Measurements from ENCODE around the gene PFKFB3. TPM values are rescaled to one million over a fixed set of nuclear protein-coding genes. Genes with fewer than 3 reads are reported as not detected.
A peak's percentile ranks its signal among the peaks of the same experiment; 100 is the strongest.
"Not testable (repeated sequence)": the region's sequence is repeated elsewhere in the genome, so short reads cannot be mapped to it uniquely, and the experiment has no call there.

The PFKFB3 gene
- total and polyA plus RNA-seq, 9 of the 15 experiments (the other 6 are each of a cell fraction or from before 2014, with no cell fraction given) = 0.46 to 21.6 (median 7.8) TPM

- no peak overlapping the region for H3K9ac ChIP-seq (ENCODE audit: insufficient read depth in 1 of 2, low read depth in 2 of 2, low read length in 2 of 2)
- ChIA-PET CTCF (ENCODE audit: low intra/inter-chr PET ratio) (no interaction called here), POLR2A (interaction anchor here (0.6 kb wide), 1 partner anchor 95 kb away, joined by 3 read pairs; no protein-coding TSS in a partner anchor)
- BruUV-seq (replicated peaks) = no TSS peak
- H3K27ac ChIP-seq (ENCODE audit: extremely low read depth, low read depth, low read length) = no peak overlapping the region
- H3K79me2 ChIP-seq (ENCODE audit: control insufficient read depth, insufficient read depth, low read length) = peaks cover 4% of the 10 kb centered on the region; the same call in 2 of the 3 replicates
- H2AFZ ChIP-seq (ENCODE audit: low read depth, low read length) = no peak overlapping the region
- H3K27me3 ChIP-seq (ENCODE audit: control insufficient read depth in 2 of 2, insufficient read depth in 2 of 2, low read length in 2 of 2) = no peaks in the 10 kb centered on the region
- in situ Hi-C loops (cut with MboI) = no loop called here
- ATAC-seq (no peak), FAIRE-seq (no peak), DNase-seq (ENCODE audit: extremely low read depth in 1 of 4, low spot score in 3 of 4) (no peak)
- H3K4me3 ChIP-seq = no peak overlapping the region
- H3K9me1 ChIP-seq (ENCODE audit: control insufficient read depth, insufficient read depth, low read length) = peaks cover 3% of the 10 kb centered on the region
- no peaks in the 10 kb centered on the region for H3K36me3 ChIP-seq (ENCODE audit: control insufficient read depth, insufficient read depth, low read length)
- peaks cover 3 to 8% of the 10 kb centered on the region in 2 experiments; a peak in 4 of 5 replicates for H3K4me1 ChIP-seq (replicated peaks in 1 of 2; ENCODE audit: control insufficient read depth in 2 of 2, insufficient read depth in 2 of 2, low read length in 2 of 2)
- H3K9me3 ChIP-seq (replicated peaks; ENCODE audit: control insufficient read depth, insufficient read depth, low read depth, low read length) = no peaks in the 10 kb centered on the region
- H3K4me2 ChIP-seq (ENCODE audit: insufficient read depth, low read length) = no peak overlapping the region
- intact Hi-C loops (cut with micrococcal nuclease) = no loop called here
- H4K20me1 ChIP-seq (replicated peaks; ENCODE audit: control insufficient read depth, insufficient read depth, low read length) = peaks cover 13% of the 10 kb centered on the region; the same call in 1 of the 2 replicates
- TF ChIP-seq BHLHE40 (IDR thresholded peaks at IDR 0.05; ENCODE audit: low read length) (peak; percentile 64), CLOCK (CRISPR knock-in tag; IDR thresholded peaks at IDR 0.05; ENCODE audit: borderline replicate concordance) (no peak)
- WGBS (ENCODE audit: insufficient coverage, low coverage, missing lambda C conversion rate) = 68% methylated on average over 5 of the region's 9 CpGs
Observed at GRCh38 chr10:6195846-6196245, 6.9 kb upstream of the PFKFB3 start.

- FAIRE-seq; CTCF ChIA-PET (ENCODE audit: low intra/inter-chr PET ratio); H2AFZ ChIP-seq (ENCODE audit: low read depth, low read length); H3K79me2 ChIP-seq (ENCODE audit: control insufficient read depth, insufficient read depth, low read length); H3K27me3 ChIP-seq (ENCODE audit: control insufficient read depth in 2 of 2, insufficient read depth in 2 of 2, low read length in 2 of 2); H3K36me3 ChIP-seq (ENCODE audit: control insufficient read depth, insufficient read depth, low read length); H3K4me3 ChIP-seq; H3K4me2 ChIP-seq (ENCODE audit: insufficient read depth, low read length); H3K9ac ChIP-seq (ENCODE audit: insufficient read depth in 1 of 2, low read depth in 2 of 2, low read length in 2 of 2); H3K9me3 ChIP-seq (replicated peaks; ENCODE audit: control insufficient read depth, insufficient read depth, low read depth, low read length); intact Hi-C loops (cut with micrococcal nuclease); in situ Hi-C loops (cut with MboI); BruUV-seq (replicated peaks); H3K9me1 ChIP-seq (ENCODE audit: control insufficient read depth, insufficient read depth, low read length); H3K27ac ChIP-seq (ENCODE audit: extremely low read depth, low read depth, low read length): not testable (repeated sequence)
- peak in 1 of 4 experiments; percentile 27 for DNase-seq (ENCODE audit: extremely low read depth in 1 of 4, low spot score in 3 of 4)
- peak; percentile 32 for ATAC-seq
- WGBS (ENCODE audit: insufficient coverage, low coverage, missing lambda C conversion rate) = 28% methylated on average over 5 of the region's 6 CpGs
- H4K20me1 ChIP-seq (replicated peaks; ENCODE audit: control insufficient read depth, insufficient read depth, low read length) = peaks cover 10% of the 10 kb centered on the region; the same call in 1 of the 2 replicates
- H3K4me1 ChIP-seq (replicated peaks in 1 of 2; ENCODE audit: control insufficient read depth in 2 of 2, insufficient read depth in 2 of 2, low read length in 2 of 2) = peaks cover 8 to 10% of the 10 kb centered on the region in 2 experiments; a peak in 4 of 5 replicates
- TF ChIP-seq ZNF121 (CRISPR knock-in tag; conservative IDR thresholded peaks at IDR 0.05) = 0 out of 2 replicates have a peak, but pooled peaks have one; percentile 14
- peak; percentile 35; the same call in 1 of the 2 replicates for TF ChIP-seq CBFA2T3 (IDR thresholded peaks at IDR 0.05)
- TF ChIP-seq TFAP4 (CRISPR knock-in tag; IDR thresholded peaks at IDR 0.05; ENCODE audit: borderline replicate concordance) = peak; percentile 15; the same call in 1 of the 2 replicates
- TF ChIP-seq KDM1A (IDR thresholded peaks at IDR 0.05) = 0 out of 4 replicates have a peak, but pooled peaks of 1 of the 2 experiments have one; percentile 14
- TF ChIP-seq PKNOX1 (IDR thresholded peaks at IDR 0.05) = peak; percentile 33; the same call in 1 of the 2 replicates
- POLR2A ChIA-PET = interaction anchor here (0.6 kb wide), 1 partner anchor 96 kb away, joined by 3 read pairs; no protein-coding TSS in a partner anchor
Observed at GRCh38 chr10:6196524-6196923, 6.2 kb upstream of the PFKFB3 start.
